ELR (cell line): Measurements from ENCODE around the gene CIDEB.

Experiments
- DNase-seq: peaks from one replicate; pipeline ENCODE4 v3.0.0-alpha.2; 2015; ENCODE audit warnings: low read depth

The CIDEB gene

GRCh38 chr14:24312736-24313507 is 5.1 kb upstream of the CIDEB start:
- peak; percentile 64 for DNase-seq

- no peak for DNase-seq
These were observed 4.2 kb upstream of the CIDEB start for GRCh38 chr14:24311837-24312615.

- peak; percentile 77 for DNase-seq
These were observed 3.1 kb upstream of the CIDEB start, which contains the start of gene LTB4R for GRCh38 chr14:24310646-24311604. Gene LTB4R (plus strand): TSS chr14:24311502. CDS start chr14:24315652, 4,150 bp downstream.

GRCh38 chr14:24310265-24310645 is 2.5 kb upstream of the CIDEB start:
- DNase-seq = no peak

- no peak for DNase-seq
These were observed 1.9 kb upstream of the CIDEB start, which contains the start of gene LTB4R2 for GRCh38 chr14:24309538-24310264. Gene LTB4R2 (plus strand): TSS chr14:24310140. CDS start chr14:24310665, 525 bp downstream.

- DNase-seq = no peak
These were observed 756 bp upstream of the CIDEB start for GRCh38 chr14:24308342-24309124.

GRCh38 chr14:24307156-24307574 is 612 bp downstream of the CIDEB start:
- no peak for DNase-seq

- DNase-seq = no peak
These were observed 3.8 kb downstream of the CIDEB start for GRCh38 chr14:24304019-24304387.

- no peak for DNase-seq
These were observed 7.3 kb downstream of the CIDEB start for GRCh38 chr14:24300326-24300980.

- DNase-seq = peak; percentile 92
These were observed 8.3 kb downstream of the CIDEB start, which contains the start of the genes DHRS1 and NOP9 for GRCh38 chr14:24299255-24300191. Gene DHRS1 (minus strand): TSS chr14:24299780. CDS start chr14:24299106, 674 bp downstream. Gene NOP9 (plus strand): TSS chr14:24299850. CDS start chr14:24299955, 105 bp downstream.

GRCh38 chr14:24298892-24299254 is 8.9 kb downstream of the CIDEB start:
- peak; percentile 95 for DNase-seq

GRCh38 chr14:24297190-24297964 is 10.4 kb downstream of the CIDEB start:
- peak; percentile 58 for DNase-seq

- peak; percentile 95 for DNase-seq
These were observed 11.2 kb downstream of the CIDEB start for GRCh38 chr14:24296341-24297157.

GRCh38 chr14:24293525-24293924 is 14.3 kb downstream of the CIDEB start:
- DNase-seq = no peak

- DNase-seq = no peak
These were observed 15.5 kb downstream of the CIDEB start for GRCh38 chr14:24292118-24292807.

GRCh38 chr14:24291446-24292117 is 16.2 kb downstream of the CIDEB start:
- DNase-seq = no peak
